ENCODE data around the gene MRPS34.

MRPS34 gene

GRCh38 chr16:1775846-1776671 lies 3.1 kb upstream of the MRPS34 start:
- Histone ChIP-seq H3K4me3 (ENCODE audit: insufficient read depth, low read depth, low read length, poor library complexity, severe bottlenecking) (no peak overlapping the region), H3K27me3 (replicated peaks; ENCODE audit: control insufficient read depth, insufficient read depth, low read length, poor library complexity, severe bottlenecking) (no peaks in the 10 kb centered on the region), H3K27ac (ENCODE audit: insufficient read depth, low read length, poor library complexity, severe bottlenecking) (no peak overlapping the region), H3K4me1 (ENCODE audit: control insufficient read depth, insufficient read depth, low read length, poor library complexity, severe bottlenecking) (peaks cover 20% of the 10 kb centered on the region), H3K9me3 (ENCODE audit: control insufficient read depth, low read length) (no peaks in the 10 kb centered on the region), H3K36me3 (ENCODE audit: control insufficient read depth, insufficient read depth, low read length) (peaks cover 27% of the 10 kb centered on the region)
- no peak for DNase-seq

DNA sequence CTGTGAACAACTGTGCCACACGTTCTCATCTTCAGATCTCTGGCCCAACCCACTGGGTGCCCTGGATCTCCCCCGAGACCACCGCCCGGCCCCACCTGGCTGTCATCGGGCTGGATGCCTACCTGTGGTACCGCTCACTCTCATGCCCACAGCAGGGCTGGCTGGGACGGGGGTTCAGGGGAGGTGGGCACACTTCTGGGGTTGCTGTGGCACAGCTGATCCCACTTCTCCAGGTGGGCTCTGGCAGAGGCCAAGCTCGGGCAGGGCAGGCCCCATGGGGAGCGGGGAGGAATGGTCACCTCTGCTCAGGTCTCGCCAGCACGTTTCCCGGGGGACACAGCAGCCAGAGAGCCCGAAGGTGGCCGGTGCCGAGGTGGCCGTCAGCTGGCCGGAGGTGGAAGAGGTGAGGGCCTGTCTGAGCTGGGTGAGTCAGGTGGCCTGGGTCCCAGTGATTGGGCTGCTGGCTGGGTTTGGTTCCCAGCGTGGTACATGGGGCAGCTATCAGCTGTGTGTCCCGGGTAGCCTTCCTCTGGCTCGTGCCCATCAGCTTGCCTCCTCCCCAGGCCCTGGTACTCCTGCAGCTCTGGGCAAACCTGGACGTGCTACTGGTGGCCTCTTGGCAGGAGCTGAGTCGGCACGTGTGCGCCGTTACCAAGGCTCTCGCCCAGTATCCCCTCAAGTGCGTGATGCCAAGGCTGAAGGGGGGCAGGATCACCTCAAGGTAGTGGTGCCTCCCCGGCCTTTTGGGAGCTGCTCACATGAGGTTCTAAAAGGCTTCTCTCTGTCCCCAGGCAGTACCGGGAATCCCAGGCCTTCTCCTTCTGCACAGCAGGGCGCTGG lies 2.3 kb upstream of the MRPS34 start:
- Histone ChIP-seq H3K27me3 (replicated peaks; ENCODE audit: control insufficient read depth, insufficient read depth, low read length, poor library complexity, severe bottlenecking) (no peaks in the 10 kb centered on the region), H3K4me1 (ENCODE audit: control insufficient read depth, insufficient read depth, low read length, poor library complexity, severe bottlenecking) (peaks cover 27% of the 10 kb centered on the region), H3K9me3 (ENCODE audit: control insufficient read depth, low read length) (no peaks in the 10 kb centered on the region), H3K4me3 (ENCODE audit: insufficient read depth, low read depth, low read length, poor library complexity, severe bottlenecking) (no peak overlapping the region), H3K27ac (ENCODE audit: insufficient read depth, low read length, poor library complexity, severe bottlenecking) (no peak overlapping the region), H3K36me3 (ENCODE audit: control insufficient read depth, insufficient read depth, low read length) (peaks cover 27% of the 10 kb centered on the region)
- no peak for DNase-seq

GRCh38 chr16:1774448-1774780 lies 1.5 kb upstream of the MRPS34 start:
- Histone ChIP-seq H3K27me3 (replicated peaks; ENCODE audit: control insufficient read depth, insufficient read depth, low read length, poor library complexity, severe bottlenecking) (no peaks in the 10 kb centered on the region), H3K9me3 (ENCODE audit: control insufficient read depth, low read length) (no peaks in the 10 kb centered on the region), H3K36me3 (ENCODE audit: control insufficient read depth, insufficient read depth, low read length) (peaks cover 27% of the 10 kb centered on the region), H3K4me3 (ENCODE audit: insufficient read depth, low read depth, low read length, poor library complexity, severe bottlenecking) (peak overlapping the region; percentile 95), H3K27ac (ENCODE audit: insufficient read depth, low read length, poor library complexity, severe bottlenecking) (peak overlapping the region; percentile 82), H3K4me1 (ENCODE audit: control insufficient read depth, insufficient read depth, low read length, poor library complexity, severe bottlenecking) (peaks cover 27% of the 10 kb centered on the region)
- DNase-seq, result no peak

DNA sequence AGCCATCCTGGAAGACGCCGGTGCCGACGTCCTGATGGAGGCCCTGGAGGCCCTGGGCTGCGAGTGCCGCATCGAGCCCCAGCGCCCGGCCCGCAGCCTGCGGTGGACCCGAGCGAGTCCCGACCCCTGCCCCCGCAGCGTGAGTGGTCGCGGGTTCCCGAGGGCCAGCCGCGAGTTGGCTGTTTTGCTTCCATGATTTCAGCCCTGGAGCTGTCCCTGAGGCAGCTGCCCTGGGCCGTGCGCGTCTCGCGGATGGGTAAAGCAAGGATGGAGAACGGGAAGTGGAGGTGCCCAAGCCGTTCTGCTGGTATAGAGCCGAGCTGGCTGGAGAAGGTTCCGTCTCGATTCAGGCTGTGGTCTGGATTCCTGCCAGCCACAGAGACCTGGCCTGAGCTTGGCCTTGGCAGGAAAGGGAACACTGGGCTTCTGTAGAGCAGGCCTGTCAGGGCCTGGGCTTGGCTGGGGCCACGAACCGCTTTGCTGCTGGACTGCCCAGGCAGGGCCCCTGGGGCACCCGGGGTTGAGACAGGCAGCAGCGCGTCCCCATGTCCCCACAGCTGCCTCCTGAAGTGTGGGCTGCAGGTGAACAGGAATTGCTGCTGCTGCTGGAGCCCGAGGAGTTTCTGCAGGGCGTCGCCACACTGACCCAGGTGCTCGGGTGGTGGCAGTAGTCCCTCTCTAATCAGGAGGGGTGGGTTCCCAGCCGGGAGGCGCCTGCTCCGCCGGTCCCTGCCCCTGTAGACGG lies 941 bp upstream of the MRPS34 start:
- Histone ChIP-seq H3K9me3 (ENCODE audit: control insufficient read depth, low read length) (no peaks in the 10 kb centered on the region), H3K4me3 (ENCODE audit: insufficient read depth, low read depth, low read length, poor library complexity, severe bottlenecking) (peak overlapping the region; percentile 95), H3K4me1 (ENCODE audit: control insufficient read depth, insufficient read depth, low read length, poor library complexity, severe bottlenecking) (peaks cover 27% of the 10 kb centered on the region), H3K27ac (ENCODE audit: insufficient read depth, low read length, poor library complexity, severe bottlenecking) (peak overlapping the region; percentile 82), H3K36me3 (ENCODE audit: control insufficient read depth, insufficient read depth, low read length) (peaks cover 29% of the 10 kb centered on the region), H3K27me3 (replicated peaks; ENCODE audit: control insufficient read depth, insufficient read depth, low read length, poor library complexity, severe bottlenecking) (no peaks in the 10 kb centered on the region)
- DNase-seq, result no peak

GRCh38 chr16:1772362-1772907 lies 499 bp downstream of the MRPS34 start, which contains the start of gene EME2:
EME2 (plus strand) TSS chr16:1772810; CDS start chr16:1773228, 418 bp downstream.
- no peaks in the 10 kb centered on the region for H3K27me3 ChIP-seq (replicated peaks; ENCODE audit: control insufficient read depth, insufficient read depth, low read length, poor library complexity, severe bottlenecking)
- DNase-seq, result peak in 2 of 3 donors; percentile 21 to 36
- peak within 1 kb of the TSS; percentile 82 for H3K27ac ChIP-seq (ENCODE audit: insufficient read depth, low read length, poor library complexity, severe bottlenecking)
- H3K9me3 ChIP-seq (ENCODE audit: control insufficient read depth, low read length), result no peaks in the 10 kb centered on the region
- H3K36me3 ChIP-seq (ENCODE audit: control insufficient read depth, insufficient read depth, low read length), result peaks cover 34% of the 10 kb centered on the region
- H3K4me3 ChIP-seq (ENCODE audit: insufficient read depth, low read depth, low read length, poor library complexity, severe bottlenecking), result peak within 1 kb of the TSS; percentile 95
- H3K4me1 ChIP-seq (ENCODE audit: control insufficient read depth, insufficient read depth, low read length, poor library complexity, severe bottlenecking), result peaks cover 27% of the 10 kb centered on the region

DNA sequence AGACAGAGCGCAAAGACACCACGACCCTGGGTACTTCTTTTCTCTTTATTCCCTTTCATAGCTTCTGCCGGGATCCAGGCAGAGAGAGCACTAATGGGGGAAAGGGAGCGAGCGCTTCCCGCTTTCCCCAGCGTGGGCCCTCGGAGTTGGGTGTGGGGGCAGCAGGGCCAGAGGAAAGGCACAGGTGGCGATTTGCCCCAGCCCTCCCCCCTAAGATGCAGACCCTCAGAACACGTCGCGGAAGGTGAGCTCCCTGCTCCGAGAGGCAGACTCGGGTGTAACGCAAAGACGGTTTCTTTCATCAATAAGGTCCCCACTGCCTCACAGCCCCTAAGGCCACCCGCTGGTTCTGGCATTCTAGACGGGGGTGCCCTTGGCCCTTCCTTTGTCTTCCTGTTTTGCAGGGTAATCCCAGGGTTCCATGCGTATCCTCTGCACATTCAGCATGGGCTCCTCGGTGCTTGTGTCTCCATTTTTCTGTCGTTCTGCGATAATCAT lies 1.0 kb downstream of the MRPS34 start:
- DNase-seq, result no peak
- Histone ChIP-seq H3K27ac (ENCODE audit: insufficient read depth, low read length, poor library complexity, severe bottlenecking) (peak overlapping the region; percentile 82), H3K4me3 (ENCODE audit: insufficient read depth, low read depth, low read length, poor library complexity, severe bottlenecking) (peak overlapping the region; percentile 95), H3K36me3 (ENCODE audit: control insufficient read depth, insufficient read depth, low read length) (peaks cover 34% of the 10 kb centered on the region), H3K27me3 (replicated peaks; ENCODE audit: control insufficient read depth, insufficient read depth, low read length, poor library complexity, severe bottlenecking) (no peaks in the 10 kb centered on the region), H3K9me3 (ENCODE audit: control insufficient read depth, low read length) (no peaks in the 10 kb centered on the region), H3K4me1 (ENCODE audit: control insufficient read depth, insufficient read depth, low read length, poor library complexity, severe bottlenecking) (peaks cover 27% of the 10 kb centered on the region)

DNA sequence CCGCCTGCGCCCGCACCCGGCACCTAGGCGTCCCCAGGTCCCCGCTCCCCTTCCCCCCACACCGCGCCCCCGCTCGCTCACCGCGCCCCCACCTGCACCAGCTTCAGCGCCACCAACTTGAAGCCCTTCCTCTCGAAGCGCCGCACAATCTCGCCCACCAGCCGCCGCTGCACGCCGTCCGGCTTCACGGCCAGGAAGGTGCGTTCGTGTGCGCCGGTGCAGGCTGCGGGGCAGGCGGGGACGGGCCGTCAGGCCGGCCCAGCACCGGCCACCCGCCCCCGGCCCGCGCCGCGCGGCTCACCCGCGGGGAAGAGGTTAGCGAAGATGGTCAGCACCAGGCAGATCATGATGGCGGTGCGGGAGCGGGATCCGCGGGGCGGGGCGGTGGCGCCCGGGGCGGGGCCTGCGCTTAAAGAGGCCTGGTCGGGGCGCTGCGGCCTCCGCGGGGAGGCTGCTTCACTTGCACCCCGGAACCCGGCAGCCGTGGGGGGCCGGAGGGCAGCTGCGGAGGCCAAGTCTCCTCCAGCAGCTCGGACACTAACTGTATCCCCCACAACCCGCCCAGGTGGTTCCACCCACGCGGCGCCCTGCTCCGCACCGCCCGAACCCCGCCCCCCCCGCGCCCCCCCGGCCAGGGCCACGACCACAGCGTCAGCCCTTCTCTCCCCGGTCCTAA lies 1.6 kb downstream of the MRPS34 start, which contains the start of gene NME3:
TSS of gene NME3 (minus strand) at position 356 of the 676 bp plus-strand sequence. CDS start at position 347, 9 bp downstream.
- peak within 1 kb of the TSS; percentile 95 for H3K4me3 ChIP-seq (ENCODE audit: insufficient read depth, low read depth, low read length, poor library complexity, severe bottlenecking)
- H3K27me3 ChIP-seq (replicated peaks; ENCODE audit: control insufficient read depth, insufficient read depth, low read length, poor library complexity, severe bottlenecking), result no peaks in the 10 kb centered on the region
- peaks cover 33% of the 10 kb centered on the region for H3K36me3 ChIP-seq (ENCODE audit: control insufficient read depth, insufficient read depth, low read length)
- H3K4me1 ChIP-seq (ENCODE audit: control insufficient read depth, insufficient read depth, low read length, poor library complexity, severe bottlenecking), result peaks cover 27% of the 10 kb centered on the region
- DNase-seq, result peak; percentile 41 to 61 (median 60)
- H3K9me3 ChIP-seq (ENCODE audit: control insufficient read depth, low read length), result no peaks in the 10 kb centered on the region
- H3K27ac ChIP-seq (ENCODE audit: insufficient read depth, low read length, poor library complexity, severe bottlenecking), result peak within 1 kb of the TSS; percentile 82

- Histone ChIP-seq H3K36me3 (ENCODE audit: control insufficient read depth, insufficient read depth, low read length) (peaks cover 35% of the 10 kb centered on the region), H3K27me3 (replicated peaks; ENCODE audit: control insufficient read depth, insufficient read depth, low read length, poor library complexity, severe bottlenecking) (no peaks in the 10 kb centered on the region), H3K9me3 (ENCODE audit: control insufficient read depth, low read length) (no peaks in the 10 kb centered on the region), H3K4me1 (ENCODE audit: control insufficient read depth, insufficient read depth, low read length, poor library complexity, severe bottlenecking) (peaks cover 27% of the 10 kb centered on the region), H3K27ac (ENCODE audit: insufficient read depth, low read length, poor library complexity, severe bottlenecking) (peak overlapping the region; percentile 82), H3K4me3 (ENCODE audit: insufficient read depth, low read depth, low read length, poor library complexity, severe bottlenecking) (peak overlapping the region; percentile 95)
- DNase-seq, result peak; percentile 28 to 39 (median 29)
These were observed 2.4 kb downstream of the MRPS34 start for GRCh38 chr16:1770328-1771187.
